Activated gamma-delta T cell treated with Interleukin-2 at 50 U/mL for 16 hours (primary cell): ENCODE data around the gene NUSAP1.
A peak's percentile ranks its signal among the peaks of the same experiment; 100 is the strongest.
"Not testable (repeated sequence)": the region's sequence is repeated elsewhere in the genome, so short reads cannot be mapped to it uniquely, and the experiment has no call there.

ENCODE experiments used
- DNase-seq: peaks from one replicate; pipeline ENCODE4 v3.0.0-alpha.2; 2020

Gene NUSAP1

GRCh38 chr15:41332194-41333025, at the start of gene NUSAP1, which contains the start of gene OIP5:
Gene NUSAP1, plus strand, starts transcription at chr15:41332881. Its CDS starts 77 bp downstream, at chr15:41332958.
Gene OIP5, minus strand, starts transcription at chr15:41332591. Its CDS starts 30 bp downstream, at chr15:41332561.
- peak; percentile 98 for DNase-seq

GRCh38 chr15:41282980-41283652, 49.6 kb upstream of the NUSAP1 start:
- DNase-seq, result not testable (repeated sequence)

- peak; percentile 98 for DNase-seq
These were observed 48.8 kb upstream of the NUSAP1 start for GRCh38 chr15:41283653-41284426.

GRCh38 chr15:41284427-41285177, 48.1 kb upstream of the NUSAP1 start:
- no peak for DNase-seq

- no peak for DNase-seq
These were observed 47.4 kb upstream of the NUSAP1 start for GRCh38 chr15:41285285-41285684.

GRCh38 chr15:41286665-41287333, 45.9 kb upstream of the NUSAP1 start:
- DNase-seq, result no peak

- DNase-seq, result no peak
These were observed 44.2 kb upstream of the NUSAP1 start for GRCh38 chr15:41288464-41288863.

GRCh38 chr15:41289953-41290352, 42.7 kb upstream of the NUSAP1 start:
- no peak for DNase-seq

GRCh38 chr15:41291065-41291631, 41.5 kb upstream of the NUSAP1 start:
- DNase-seq, result no peak

GRCh38 chr15:41292521-41292920, 40.2 kb upstream of the NUSAP1 start:
- no peak for DNase-seq

GRCh38 chr15:41301139-41301538, 31.5 kb upstream of the NUSAP1 start:
- not testable (repeated sequence) for DNase-seq

GRCh38 chr15:41301587-41301986, 31.1 kb upstream of the NUSAP1 start:
- DNase-seq, result no peak

- no peak for DNase-seq
These were observed 28.4 kb upstream of the NUSAP1 start for GRCh38 chr15:41304149-41304770.

GRCh38 chr15:41307679-41308078, 25.0 kb upstream of the NUSAP1 start:
- no peak for DNase-seq

GRCh38 chr15:41309226-41309905, 23.3 kb upstream of the NUSAP1 start:
- no peak for DNase-seq

- not testable (repeated sequence) for DNase-seq
These were observed 11.8 kb upstream of the NUSAP1 start for GRCh38 chr15:41320805-41321330.

- no peak for DNase-seq
These were observed 9.1 kb upstream of the NUSAP1 start for GRCh38 chr15:41323611-41324010.

GRCh38 chr15:41331281-41331680, 1.4 kb upstream of the NUSAP1 start:
- DNase-seq, result no peak

- no peak for DNase-seq
These were observed 868 bp upstream of the NUSAP1 start for GRCh38 chr15:41331833-41332193.

- DNase-seq, result no peak
These were observed 413 bp downstream of the NUSAP1 start for GRCh38 chr15:41333026-41333562.
